ENCODE data around the gene IQSEC1.

GRCh38 chr3:12965999-12966846 is 107.0 kb downstream of the IQSEC1 start:
- TF ChIP-seq CTCF (IDR thresholded peaks at IDR 0.05; ENCODE audit: low read depth, low read length): no peak
- no peak for TF ChIP-seq POLR2A (IDR thresholded peaks at IDR 0.05; ENCODE audit: extremely low read depth, insufficient read length)
